Measurements from ENCODE around the gene POLR3B.

Gene POLR3B

DNA sequence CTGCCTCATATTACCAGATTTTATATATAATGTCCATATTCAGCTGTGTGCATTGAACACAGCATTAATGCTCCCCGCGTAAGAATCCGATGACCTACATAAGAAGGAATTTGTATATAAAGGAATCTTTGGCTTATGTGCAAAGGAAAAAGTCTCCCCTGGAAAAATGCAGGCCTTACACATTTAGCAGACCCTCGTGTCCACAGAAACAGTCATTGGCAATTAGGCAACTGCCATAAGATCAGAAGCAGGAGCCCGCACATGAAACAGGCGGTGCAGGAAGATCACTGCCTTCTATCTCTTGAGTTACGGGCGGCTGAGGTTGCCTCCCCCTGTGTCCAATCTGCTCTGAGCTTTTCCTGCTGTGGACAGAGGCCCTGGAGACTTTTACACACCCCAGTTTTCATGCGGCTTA is 162.1 kb downstream of the POLR3B start:
- TF ChIP-seq, protein P1, sequence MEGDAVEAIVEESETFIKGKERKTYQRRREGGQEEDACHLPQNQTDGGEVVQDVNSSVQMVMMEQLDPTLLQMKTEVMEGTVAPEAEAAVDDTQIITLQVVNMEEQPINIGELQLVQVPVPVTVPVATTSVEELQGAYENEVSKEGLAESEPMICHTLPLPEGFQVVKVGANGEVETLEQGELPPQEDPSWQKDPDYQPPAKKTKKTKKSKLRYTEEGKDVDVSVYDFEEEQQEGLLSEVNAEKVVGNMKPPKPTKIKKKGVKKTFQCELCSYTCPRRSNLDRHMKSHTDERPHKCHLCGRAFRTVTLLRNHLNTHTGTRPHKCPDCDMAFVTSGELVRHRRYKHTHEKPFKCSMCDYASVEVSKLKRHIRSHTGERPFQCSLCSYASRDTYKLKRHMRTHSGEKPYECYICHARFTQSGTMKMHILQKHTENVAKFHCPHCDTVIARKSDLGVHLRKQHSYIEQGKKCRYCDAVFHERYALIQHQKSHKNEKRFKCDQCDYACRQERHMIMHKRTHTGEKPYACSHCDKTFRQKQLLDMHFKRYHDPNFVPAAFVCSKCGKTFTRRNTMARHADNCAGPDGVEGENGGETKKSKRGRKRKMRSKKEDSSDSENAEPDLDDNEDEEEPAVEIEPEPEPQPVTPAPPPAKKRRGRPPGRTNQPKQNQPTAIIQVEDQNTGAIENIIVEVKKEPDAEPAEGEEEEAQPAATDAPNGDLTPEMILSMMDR (IDR thresholded peaks at IDR 0.05; ENCODE audit: control insufficient read depth, extremely low read depth, insufficient read depth): no peak
- DNase-seq (ENCODE audit: low read depth): no peak
- no peak overlapping the region for H3K4me3 ChIP-seq (ENCODE audit: low read depth, low read length)

- DNase-seq (ENCODE audit: low read depth): no peak
- TF ChIP-seq, protein P1 (IDR thresholded peaks at IDR 0.05; ENCODE audit: control insufficient read depth, extremely low read depth, insufficient read depth): no peak
- H3K4me3 ChIP-seq (ENCODE audit: low read depth, low read length): no peak overlapping the region
Measured at GRCh38 chr12:106521901-106522300, 164.4 kb downstream of the POLR3B start.

GRCh38 chr12:106522708-106523107 is 165.2 kb downstream of the POLR3B start:
- TF ChIP-seq, protein P1 (IDR thresholded peaks at IDR 0.05; ENCODE audit: control insufficient read depth, extremely low read depth, insufficient read depth): no peak
- no peak for DNase-seq (ENCODE audit: low read depth)
- H3K4me3 ChIP-seq (ENCODE audit: low read depth, low read length): no peak overlapping the region

GRCh38 chr12:106527356-106527755 is 169.8 kb downstream of the POLR3B start:
- DNase-seq (ENCODE audit: low read depth): no peak
- TF ChIP-seq, protein P1 (IDR thresholded peaks at IDR 0.05; ENCODE audit: control insufficient read depth, extremely low read depth, insufficient read depth): no peak

GRCh38 chr12:106541201-106541600 is 183.7 kb downstream of the POLR3B start:
- TF ChIP-seq, protein P1 (IDR thresholded peaks at IDR 0.05; ENCODE audit: control insufficient read depth, extremely low read depth, insufficient read depth): no peak
- no peak for DNase-seq (ENCODE audit: low read depth)
- no peak overlapping the region for H3K4me3 ChIP-seq (ENCODE audit: low read depth, low read length)

More at GRCh38 chr12:106527356-106527755, 169.8 kb downstream of the POLR3B start:
- H3K4me3 ChIP-seq (ENCODE audit: low read depth, low read length): no peak overlapping the region

GRCh38 chr12:106551410-106551809 is 193.9 kb downstream of the POLR3B start:
- H3K4me3 ChIP-seq (ENCODE audit: low read depth, low read length): no peak overlapping the region
- TF ChIP-seq, protein P1 (IDR thresholded peaks at IDR 0.05; ENCODE audit: control insufficient read depth, extremely low read depth, insufficient read depth): no peak
- DNase-seq (ENCODE audit: low read depth): no peak

- no peak for DNase-seq (ENCODE audit: low read depth)
- TF ChIP-seq, protein P1 (IDR thresholded peaks at IDR 0.05; ENCODE audit: control insufficient read depth, extremely low read depth, insufficient read depth): no peak
Measured at GRCh38 chr12:106552228-106552627, 194.7 kb downstream of the POLR3B start.

More at GRCh38 chr12:106552228-106552627, 194.7 kb downstream of the POLR3B start:
- H3K4me3 ChIP-seq (ENCODE audit: low read depth, low read length): no peak overlapping the region

Measured in LNCaP clone FGC (cell line).